Right lobe of liver (tissue), 6 donors: ENCODE measurements around the gene KLF11. TPM values are rescaled to one million over a fixed set of nuclear protein-coding genes. Genes with fewer than 3 reads are reported as not detected.

Experiments
- ATAC-seq, 4 donors: fragments of 200-7000 bp; cut with Tn5 transposase; one replicate each; pipeline ENCODE4 v1.9.1; 2020; ENCODE audit warnings: mild to moderate bottlenecking in 4 of 4, moderate library complexity in 4 of 4
- DNase-seq, 3 donors: peaks; one replicate each; pipeline ENCODE4 v3.0.0-alpha.2; 2020
- H3K27ac ChIP-seq, 3 donors: fragments of 200-600 bp; one replicate each; pipeline ENCODE4 v1.8.0; 2022
- H3K27me3 ChIP-seq, 2 donors: fragments of 200-600 bp; one replicate each; pipeline ENCODE4 v1.8.0; 2022
- H3K36me3 ChIP-seq, 4 donors: fragments of 200-600 bp; sonication (generic) in 1 of 4; one replicate each; pipeline versions ENCODE4 v1.5.1 to v1.8.0; 2017 to 2022; ENCODE audit warnings: control low read depth in 1 of 4
- H3K4me1 ChIP-seq, 4 donors: fragments of 200-600 bp; sonication (generic) in 1 of 4; one replicate each; pipeline versions ENCODE4 v1.5.1 to v1.8.0; 2017 to 2022; ENCODE audit warnings: control low read depth in 1 of 4
- H3K4me3 ChIP-seq, 3 donors: fragments of 200-600 bp; one replicate each; pipeline ENCODE4 v1.8.0; 2022
- H3K9me3 ChIP-seq, 4 donors: fragments of 200-600 bp; sonication (generic) in 1 of 4; one replicate each; pipeline versions ENCODE4 v1.5.1 to v1.8.0; 2017 to 2022; ENCODE audit warnings: control low read depth in 1 of 4
- POLR2A ChIP-seq: fragments of 450-650 bp; IDR thresholded peaks from one replicate; pipeline ENCODE4 v1.6.1; 2017; ENCODE audit warnings: antibody characterized with exemption, mild to moderate bottlenecking
- WGBS: methylation state at CpG from one replicate; pipeline ENCODE4 v1.1.6; 2018; ENCODE audit warnings: low coverage, low lambda C conversion rate; ENCODE audit not compliant: insufficient coverage; ENCODE audit errors: missing lambda C conversion rate; 5-methylcytosine and 5-hydroxymethylcytosine counted together
- intact Hi-C, 2 donors: fragments of 100-400 bp; cut with DNase I; formaldehyde crosslinking; loops; one replicate each; pipeline versions ENCODE4 v1.11.2 to v1.14.1; 2022
- total RNA-seq, 6 experiments: library from RNA; depleted of rRNA in 2 of 6; stranded (reverse); fragments of >200 nt in 2 of 6; fragmentation: NEBNext Ultra II Directional in 3 of 6; extraction: Animal tissue kit (Norgen Biotek cat#: 25700) in 3 of 6; gene quantifications; one replicate each; pipeline versions ENCODE4 v1.1.0 to v1.2.4, GENCODE V29; 2016 to 2023
- TF ChIP-seq, protein P1 (sequence below), 4 donors: fragments of 200-600 bp in 3 of 4; fragments of 450-650 bp in 1 of 4; IDR thresholded peaks; one replicate each; pipeline versions ENCODE4 v1.5.1 to v1.8.0; 2016 to 2022; ENCODE audit warnings: antibody characterized with exemption in 4 of 4, mild to moderate bottlenecking in 2 of 4
- donor health status: DM: no; HTN: yes; CAD: no.
- donor health status: DM: no; HTN: no; CAD: no.
- donor health status: DM: no; HTN: no; CAD: no.
- donor health status: DM: no; HTN: yes; CAD: no.
- donor health status: DM: no; HTN: yes; CAD: no.

The KLF11 gene
- total RNA-seq, 6 experiments from 2014 or later: 10.9 to 40.1 (median 27.8) TPM

DNA sequence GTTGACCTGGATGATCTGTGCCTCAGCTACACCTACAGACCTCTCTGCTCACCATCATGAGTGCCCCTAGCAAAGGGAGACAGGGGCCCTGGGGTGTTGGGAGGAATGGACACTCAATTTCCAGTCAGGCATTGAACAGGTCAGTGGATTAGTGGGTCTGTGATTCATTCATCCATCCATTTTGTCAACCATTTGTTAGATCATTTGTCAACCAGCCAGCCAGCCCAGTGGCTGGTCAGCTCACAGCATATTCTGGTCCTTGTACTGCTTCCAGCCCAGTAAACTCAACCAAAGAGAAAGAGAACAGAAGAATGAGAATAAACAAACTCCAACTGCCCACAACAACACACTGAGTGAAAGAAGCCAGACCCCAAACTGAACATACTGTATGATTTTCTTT is 4.6 kb upstream of the KLF11 start:
- intact Hi-C loops: no loop called here
- H3K27me3 ChIP-seq: no peaks in the 10 kb centered on the region
- DNase-seq: peak in 1 of 3 donors; percentile 5
- H3K36me3 ChIP-seq: no peaks in the 10 kb centered on the region
- no peaks in the 10 kb centered on the region for H3K9me3 ChIP-seq
- TF ChIP-seq, protein P1, sequence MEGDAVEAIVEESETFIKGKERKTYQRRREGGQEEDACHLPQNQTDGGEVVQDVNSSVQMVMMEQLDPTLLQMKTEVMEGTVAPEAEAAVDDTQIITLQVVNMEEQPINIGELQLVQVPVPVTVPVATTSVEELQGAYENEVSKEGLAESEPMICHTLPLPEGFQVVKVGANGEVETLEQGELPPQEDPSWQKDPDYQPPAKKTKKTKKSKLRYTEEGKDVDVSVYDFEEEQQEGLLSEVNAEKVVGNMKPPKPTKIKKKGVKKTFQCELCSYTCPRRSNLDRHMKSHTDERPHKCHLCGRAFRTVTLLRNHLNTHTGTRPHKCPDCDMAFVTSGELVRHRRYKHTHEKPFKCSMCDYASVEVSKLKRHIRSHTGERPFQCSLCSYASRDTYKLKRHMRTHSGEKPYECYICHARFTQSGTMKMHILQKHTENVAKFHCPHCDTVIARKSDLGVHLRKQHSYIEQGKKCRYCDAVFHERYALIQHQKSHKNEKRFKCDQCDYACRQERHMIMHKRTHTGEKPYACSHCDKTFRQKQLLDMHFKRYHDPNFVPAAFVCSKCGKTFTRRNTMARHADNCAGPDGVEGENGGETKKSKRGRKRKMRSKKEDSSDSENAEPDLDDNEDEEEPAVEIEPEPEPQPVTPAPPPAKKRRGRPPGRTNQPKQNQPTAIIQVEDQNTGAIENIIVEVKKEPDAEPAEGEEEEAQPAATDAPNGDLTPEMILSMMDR (IDR thresholded peaks at IDR 0.05): no peak
- TF ChIP-seq POLR2A: no peak
- no peak overlapping the region for H3K4me3 ChIP-seq
- H3K4me1 ChIP-seq: peaks cover 0 to 57% (median 30%) of the 10 kb centered on the region in 4 donors
- no peak overlapping the region for H3K27ac ChIP-seq
- ATAC-seq: no peak

- TF ChIP-seq POLR2A: no peak
- TF ChIP-seq, protein P1 (IDR thresholded peaks at IDR 0.05): peak in 3 of 4 donors; percentile 15 to 34 (median 18)
- H3K27me3 ChIP-seq: no peaks in the 10 kb centered on the region
- H3K36me3 ChIP-seq: no peaks in the 10 kb centered on the region
- peak in 2 of 3 donors; percentile 80 to 84 for DNase-seq
- intact Hi-C loops: no loop called here
- H3K4me1 ChIP-seq: peaks cover 0 to 57% (median 29%) of the 10 kb centered on the region in 4 donors
- 20% methylated on average over 5 of the region's 16 CpGs for WGBS
- H3K9me3 ChIP-seq: no peaks in the 10 kb centered on the region
- peak overlapping the region in 1 of 3 donors; percentile 60 for H3K27ac ChIP-seq
- H3K4me3 ChIP-seq: no peak overlapping the region
- ATAC-seq: peak in 2 of 4 donors; percentile 4
Measured at GRCh38 chr2:10039658-10040410, 3.5 kb upstream of the KLF11 start.

DNA sequence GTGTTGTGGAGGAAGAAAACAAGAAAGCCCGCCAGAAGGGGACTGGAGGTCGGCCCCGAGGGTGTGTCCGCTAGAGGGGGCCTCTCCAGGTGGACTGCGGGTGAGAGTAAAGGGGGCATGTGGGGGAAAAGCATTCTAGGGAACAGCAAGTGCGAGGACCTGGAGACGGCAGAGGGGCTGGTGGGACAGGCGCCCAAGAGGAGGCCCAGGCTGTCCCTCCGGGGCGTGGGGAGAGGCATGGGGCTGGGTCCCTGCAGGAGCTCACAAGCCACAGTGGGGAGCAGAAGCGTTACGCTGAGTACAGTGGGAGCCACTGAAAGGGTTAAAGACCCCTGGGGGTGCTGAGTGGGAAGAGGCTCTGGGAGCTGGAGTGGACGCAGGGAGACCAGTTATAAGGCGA is 1.6 kb upstream of the KLF11 start:
- peak in 1 of 3 donors; percentile 58 for DNase-seq
- intact Hi-C loops: no loop called here

DNA sequence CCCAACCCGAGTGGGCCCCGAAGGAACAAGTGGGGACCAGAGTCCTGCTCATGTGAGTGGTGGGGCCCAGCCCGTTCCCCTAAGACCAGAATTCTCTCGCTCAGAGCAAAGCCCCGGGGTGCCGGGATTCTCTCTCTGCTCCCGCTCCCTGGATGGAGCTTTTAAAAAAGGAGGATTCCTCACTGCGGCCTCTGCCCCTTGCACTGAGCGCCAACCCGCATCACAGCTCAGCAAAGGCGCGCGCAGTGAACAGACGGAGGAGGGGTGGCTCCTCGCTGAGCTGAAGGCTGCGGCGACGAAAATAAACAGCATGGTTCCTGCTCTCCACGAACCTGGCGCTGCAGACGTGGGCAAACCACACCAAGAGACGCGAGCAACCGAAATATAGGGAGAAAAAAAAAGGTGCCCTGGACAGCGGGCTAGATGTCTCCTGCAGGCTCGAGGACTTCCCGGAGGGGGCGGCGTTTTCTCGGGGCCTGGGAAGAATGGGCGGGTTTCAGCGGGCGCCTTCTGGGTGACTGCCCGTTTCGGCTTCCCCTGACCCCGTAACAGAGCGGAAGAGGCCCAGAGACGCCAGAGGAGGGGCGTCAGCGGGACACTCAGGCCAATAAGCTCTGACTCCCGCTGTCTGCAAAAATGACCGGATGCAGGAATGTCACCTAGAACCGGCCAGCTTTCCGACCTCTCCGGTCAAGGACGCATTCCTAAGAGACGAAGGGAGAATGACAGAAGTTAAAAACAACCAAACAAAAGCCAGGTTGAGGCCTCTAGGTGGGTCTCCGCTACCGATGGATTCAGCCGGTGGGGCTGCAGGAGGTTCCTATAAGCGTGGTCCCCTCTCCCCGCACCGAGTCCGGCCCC is 819 bp upstream of the KLF11 start:
- peak; percentile 28 to 57 (median 42) for ATAC-seq
- peaks cover 0 to 54% (median 14%) of the 10 kb centered on the region in 4 donors for H3K4me1 ChIP-seq

More for the DNA sequence above, 1.6 kb upstream of the KLF11 start:
- Histone ChIP-seq H3K27ac (peak overlapping the region; percentile 85 to 88 (median 87)), H3K36me3 (peaks cover 0 to 3% (median 1%) of the 10 kb centered on the region in 4 donors), H3K9me3 (no peaks in the 10 kb centered on the region), H3K4me1 (peaks cover 0 to 54% (median 17%) of the 10 kb centered on the region in 4 donors), H3K4me3 (peak overlapping the region in 1 of 3 donors; percentile 59), H3K27me3 (no peaks in the 10 kb centered on the region)
- no peak for ATAC-seq
- WGBS: 83% methylated on average over 10 of the region's 14 CpGs
- TF ChIP-seq, protein P1 (IDR thresholded peaks at IDR 0.05): no peak
- TF ChIP-seq POLR2A: no peak

More for the DNA sequence above, 819 bp upstream of the KLF11 start:
- TF ChIP-seq, protein P1 (IDR thresholded peaks at IDR 0.05): peak in 2 of 4 donors; percentile 4 to 5
- TF ChIP-seq POLR2A: peak; percentile 85
- H3K27ac ChIP-seq: peak overlapping the region; percentile 85 to 88 (median 87)
- intact Hi-C loops: no loop called here
- DNase-seq: peak; percentile 84 to 88 (median 88)
- 11% methylated on average over 34 of the region's 54 CpGs for WGBS
- no peaks in the 10 kb centered on the region for H3K27me3 ChIP-seq
- peak overlapping the region; percentile 29 to 59 (median 51) for H3K4me3 ChIP-seq
- H3K9me3 ChIP-seq: no peaks in the 10 kb centered on the region
- H3K36me3 ChIP-seq: peaks cover 0 to 9% (median 4%) of the 10 kb centered on the region in 4 donors
